Activated CD4-positive, alpha-beta T cell treated with anti-CD3 and anti-CD28 coated beads, Interleukin-2, amount 10 ng/mL, durations not matched to agents 7 days and 5 days (primary cell): ENCODE measurements around the gene FAM241B. TPM values are rescaled to one million over a fixed set of nuclear protein-coding genes. Genes with fewer than 3 reads are reported as not detected.

Experiments
- total RNA-seq, 2 experiments: library from RNA; stranded (reverse); gene quantifications; one replicate each; pipeline ENCODE4 v1.2.3, GENCODE V29; 2021

The FAM241B gene
- total RNA-seq, 2 experiments from 2014 or later = 3.4 to 4.2 TPM

Other genes starting within 250 kb of the FAM241B start
- not detected for gene TACR2, start 213.3 kb upstream of the FAM241B start, total RNA-seq
- 1 to 10 TPM; 3.6 to 4.2 TPM for gene TSPAN15, start 178.8 kb upstream of the FAM241B start, total RNA-seq
- gene NEUROG3, start 56.8 kb upstream of the FAM241B start, total RNA-seq = not detected
- gene COL13A1, start 171.7 kb downstream of the FAM241B start, total RNA-seq = not detected